Stomach smooth muscle (tissue), 2 donors: ENCODE results near the gene PNP.
A peak's percentile ranks its signal among the peaks of the same experiment; 100 is the strongest.

Experiments
- H3K27ac ChIP-seq: one replicate; pipeline ENCODE4 v1.7.0; 2013; ENCODE audit warnings: mild to moderate bottlenecking, low read length, inconsistent platforms
- H3K27me3 ChIP-seq, 2 donors: one replicate each; pipeline ENCODE4 v1.7.0; 2013; ENCODE audit warnings: low read length in 2 of 2; ENCODE audit not compliant: insufficient read depth in 2 of 2, control insufficient read depth in 1 of 2
- H3K36me3 ChIP-seq, 2 donors: one replicate each; pipeline ENCODE4 v1.7.0; 2013; ENCODE audit warnings: low read length in 2 of 2; ENCODE audit not compliant: control insufficient read depth in 2 of 2, insufficient read depth in 2 of 2
- H3K4me1 ChIP-seq: one replicate; pipeline ENCODE4 v1.7.0; 2013; ENCODE audit warnings: low read length; ENCODE audit not compliant: control insufficient read depth, insufficient read depth
- H3K4me3 ChIP-seq, 2 donors: one replicate each; pipeline ENCODE4 v1.7.0; 2013; ENCODE audit warnings: low read length in 2 of 2
- H3K9ac ChIP-seq, 2 donors: one replicate each; pipeline ENCODE4 v1.7.0; 2013; ENCODE audit warnings: low read length in 2 of 2, mild to moderate bottlenecking in 1 of 2
- H3K9me3 ChIP-seq, 2 donors: one replicate each; pipeline ENCODE4 v1.7.0; 2013; ENCODE audit warnings: low read length in 2 of 2; ENCODE audit not compliant: control insufficient read depth in 2 of 2
- donor health status: healthy.
- donor health status: Pancreatic carcinoma.

Gene PNP

GRCh38 chr14:20476776-20477175 is 7.6 kb downstream of the PNP start:
- H3K4me3 ChIP-seq = no peak overlapping the region
- H3K4me1 ChIP-seq = no peaks in the 10 kb centered on the region
- H3K9ac ChIP-seq = no peak overlapping the region
- H3K36me3 ChIP-seq = peaks cover 0 to 7% of the 10 kb centered on the region in 2 donors
- no peak overlapping the region for H3K27ac ChIP-seq
- no peaks in the 10 kb centered on the region for H3K27me3 ChIP-seq
- H3K9me3 ChIP-seq = no peaks in the 10 kb centered on the region

- Histone ChIP-seq H3K9me3 (no peaks in the 10 kb centered on the region), H3K27me3 (no peaks in the 10 kb centered on the region), H3K4me1 (no peaks in the 10 kb centered on the region), H3K27ac (peak overlapping the region; percentile 18), H3K4me3 (no peak overlapping the region), H3K9ac (no peak overlapping the region), H3K36me3 (peaks cover 0 to 7% of the 10 kb centered on the region in 2 donors)
Observed at GRCh38 chr14:20477211-20477876, 8.1 kb downstream of the PNP start.

GRCh38 chr14:20478894-20479293 is 9.7 kb downstream of the PNP start:
- Histone ChIP-seq H3K27me3 (no peaks in the 10 kb centered on the region), H3K9me3 (no peaks in the 10 kb centered on the region), H3K4me1 (no peaks in the 10 kb centered on the region), H3K36me3 (peaks cover 0 to 7% of the 10 kb centered on the region in 2 donors), H3K27ac (no peak overlapping the region), H3K4me3 (no peak overlapping the region), H3K9ac (no peak overlapping the region)

- no peaks in the 10 kb centered on the region for H3K9me3 ChIP-seq
- H3K27me3 ChIP-seq = no peaks in the 10 kb centered on the region
Observed at GRCh38 chr14:20482382-20482781, 13.2 kb downstream of the PNP start.

GRCh38 chr14:20485900-20486299 is 16.7 kb downstream of the PNP start:
- Histone ChIP-seq H3K4me1 (no peaks in the 10 kb centered on the region), H3K27ac (no peak overlapping the region), H3K4me3 (no peak overlapping the region), H3K36me3 (no peaks in the 10 kb centered on the region), H3K9ac (no peak overlapping the region), H3K9me3 (no peaks in the 10 kb centered on the region), H3K27me3 (no peaks in the 10 kb centered on the region)

More at GRCh38 chr14:20482382-20482781, 13.2 kb downstream of the PNP start:
- no peaks in the 10 kb centered on the region for H3K36me3 ChIP-seq
- no peak overlapping the region for H3K4me3 ChIP-seq
- H3K4me1 ChIP-seq = no peaks in the 10 kb centered on the region
- H3K9ac ChIP-seq = no peak overlapping the region
- H3K27ac ChIP-seq = no peak overlapping the region

GRCh38 chr14:20486684-20487395 is 17.6 kb downstream of the PNP start:
- H3K9ac ChIP-seq = no peak overlapping the region
- no peak overlapping the region for H3K27ac ChIP-seq
- no peak overlapping the region for H3K4me3 ChIP-seq
- no peaks in the 10 kb centered on the region for H3K4me1 ChIP-seq
- H3K27me3 ChIP-seq = no peaks in the 10 kb centered on the region
- H3K36me3 ChIP-seq = no peaks in the 10 kb centered on the region
- no peaks in the 10 kb centered on the region for H3K9me3 ChIP-seq

GRCh38 chr14:20487396-20487725 is 18.2 kb downstream of the PNP start:
- Histone ChIP-seq H3K4me1 (no peaks in the 10 kb centered on the region), H3K36me3 (no peaks in the 10 kb centered on the region), H3K27me3 (no peaks in the 10 kb centered on the region), H3K9ac (no peak overlapping the region), H3K9me3 (no peaks in the 10 kb centered on the region), H3K27ac (no peak overlapping the region), H3K4me3 (no peak overlapping the region)

- Histone ChIP-seq H3K4me3 (no peak overlapping the region), H3K36me3 (no peaks in the 10 kb centered on the region), H3K4me1 (no peaks in the 10 kb centered on the region), H3K9ac (no peak overlapping the region), H3K27me3 (no peaks in the 10 kb centered on the region), H3K27ac (no peak overlapping the region), H3K9me3 (no peaks in the 10 kb centered on the region)
Observed at GRCh38 chr14:20489093-20489994, 20.1 kb downstream of the PNP start.

- no peak overlapping the region for H3K27ac ChIP-seq
- no peaks in the 10 kb centered on the region for H3K9me3 ChIP-seq
- H3K9ac ChIP-seq = no peak overlapping the region
- H3K27me3 ChIP-seq = no peaks in the 10 kb centered on the region
- H3K36me3 ChIP-seq = no peaks in the 10 kb centered on the region
- no peak overlapping the region for H3K4me3 ChIP-seq
- no peaks in the 10 kb centered on the region for H3K4me1 ChIP-seq
Observed at GRCh38 chr14:20490563-20490962, 21.4 kb downstream of the PNP start.

GRCh38 chr14:20492486-20492885 is 23.3 kb downstream of the PNP start:
- no peaks in the 10 kb centered on the region for H3K27me3 ChIP-seq
- H3K36me3 ChIP-seq = no peaks in the 10 kb centered on the region
- H3K27ac ChIP-seq = no peak overlapping the region

More at GRCh38 chr14:20492486-20492885, 23.3 kb downstream of the PNP start:
- Histone ChIP-seq H3K9me3 (no peaks in the 10 kb centered on the region), H3K4me3 (no peak overlapping the region), H3K9ac (no peak overlapping the region), H3K4me1 (no peaks in the 10 kb centered on the region)
